ENCODE measurements around the gene DHCR24.
A peak's percentile ranks its signal among the peaks of the same experiment; 100 is the strongest.

The DHCR24 gene

DNA sequence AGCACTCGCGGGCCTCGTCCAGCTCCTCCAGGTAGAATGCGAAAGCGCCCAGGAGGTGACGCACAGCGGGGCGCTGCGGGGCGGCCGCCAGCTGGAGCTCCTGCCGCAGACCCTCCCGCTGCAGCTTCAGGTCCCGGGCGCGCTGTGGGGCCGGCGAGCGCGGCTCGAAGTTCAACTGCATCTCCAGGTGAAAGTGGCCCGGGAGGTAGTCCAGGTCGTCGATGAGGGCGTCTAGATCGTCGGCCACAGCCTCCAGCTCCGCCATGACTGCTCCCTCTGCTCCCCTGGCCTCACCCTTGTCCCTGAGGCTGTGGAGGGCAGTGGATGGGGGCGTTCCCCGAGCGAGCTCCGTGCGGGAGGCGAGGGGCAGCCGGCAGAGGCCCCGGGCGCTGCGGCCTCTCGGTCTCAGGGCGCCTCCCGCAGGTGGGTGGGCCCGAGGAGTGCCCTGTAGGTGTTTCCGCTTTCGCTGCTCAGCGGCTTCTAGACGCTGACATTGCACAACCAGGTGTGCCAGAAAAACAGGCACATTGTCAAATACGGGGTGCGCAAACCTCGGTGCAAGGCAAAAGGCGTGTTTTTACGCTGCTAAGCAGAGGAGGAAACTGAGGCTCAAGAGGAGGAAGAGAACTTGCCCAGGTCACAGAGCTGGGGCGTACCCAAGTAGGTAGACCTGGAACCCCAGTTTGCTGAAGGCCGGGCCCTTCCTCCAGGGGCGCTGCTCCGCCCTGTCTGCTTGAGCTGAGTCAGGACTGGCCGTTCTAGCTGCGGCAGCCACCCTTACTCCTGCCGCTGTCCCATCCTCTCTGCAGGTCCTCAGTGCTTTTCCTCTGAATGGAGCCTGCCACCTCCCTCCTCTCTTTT, 85.9 kb downstream of the DHCR24 start, which contains the start of gene TTC22:
Gene TTC22, minus strand, starts transcription at position 425 of the 861 bp plus-strand sequence. Its CDS starts 160 bp downstream, at position 265.
- TF ChIP-seq JUND (IDR thresholded peaks at IDR 0.05; ENCODE audit: low read depth) = no peak
- in situ Hi-C loops (cut with HindIII; ENCODE audit: low pct_unique_long_range_greater_than_20kb, low sequenced_read_pairs) = no loop called here
- peak; percentile 55 to 56 for DNase-seq (ENCODE audit: low read depth in 1 of 2, low spot score in 1 of 2)

DNA sequence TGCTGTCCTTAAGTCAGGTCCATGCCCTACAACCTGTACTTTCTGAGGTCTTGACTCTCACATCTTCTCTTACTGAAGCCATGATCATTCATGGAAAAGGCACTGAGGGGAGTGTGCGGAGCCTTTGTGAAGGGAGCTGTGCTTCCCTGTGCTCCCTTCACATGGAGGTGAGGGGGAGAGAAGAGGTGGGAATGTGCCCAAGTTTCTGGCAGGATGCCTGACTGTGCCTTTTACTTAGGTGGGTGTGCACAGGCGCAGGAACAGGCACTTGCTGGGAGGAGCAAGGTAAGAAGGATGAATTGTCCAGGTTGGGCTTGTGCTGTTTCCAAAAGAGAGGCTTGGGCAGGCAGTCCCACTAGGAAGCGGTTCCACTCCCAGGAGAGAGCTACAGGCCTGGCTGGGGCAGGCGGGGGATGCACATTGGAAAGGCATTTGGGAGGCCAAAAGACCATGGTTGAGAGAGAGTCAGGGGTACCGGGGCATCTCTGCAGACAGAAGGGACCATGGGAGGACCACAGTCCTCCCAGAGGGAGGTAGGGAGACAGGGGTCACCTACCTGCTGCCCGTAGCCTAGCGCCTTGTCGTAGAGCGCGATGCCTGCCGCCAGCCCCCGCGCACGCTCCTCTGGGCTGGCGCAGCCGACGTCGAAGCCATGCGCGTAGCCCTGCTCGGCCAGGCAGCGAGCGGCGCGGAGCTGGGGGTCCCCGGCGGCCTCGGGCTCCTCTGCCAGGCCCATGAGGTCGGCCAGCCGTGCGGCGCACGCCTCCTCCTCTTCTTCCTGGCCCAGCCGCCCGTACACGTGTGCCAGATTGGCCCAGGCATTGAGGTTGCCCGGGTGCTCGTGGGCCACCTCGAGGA, 86.7 kb downstream of the DHCR24 start:
- no peak for TF ChIP-seq JUND (IDR thresholded peaks at IDR 0.05; ENCODE audit: low read depth)
- in situ Hi-C loops (cut with HindIII; ENCODE audit: low pct_unique_long_range_greater_than_20kb, low sequenced_read_pairs) = no loop called here

More for the DNA sequence above, 86.7 kb downstream of the DHCR24 start:
- no peak for DNase-seq (ENCODE audit: low read depth in 1 of 2, low spot score in 1 of 2)
